Natural killer cell (primary cell): ENCODE measurements around the gene SLC12A4. TPM values are rescaled to one million over a fixed set of nuclear protein-coding genes. Genes with fewer than 3 reads are reported as not detected.
"Not testable (repeated sequence)": the region's sequence is repeated elsewhere in the genome, so short reads cannot be mapped to it uniquely, and the experiment has no call there.

ENCODE experiments used
- ATAC-seq, 3 donors: fragments of 150-1000 bp in 2 of 3; fragments of 200-7000 bp in 1 of 3; cut with Tn5 transposase; 1 replicate in 1 of 3; 2 replicates in 2 of 3; pipeline ENCODE4 v1.10.0; 2021; ENCODE audit warnings: mild to moderate bottlenecking in 2 of 3, moderate library complexity in 2 of 3
- DNase-seq, 2 donors: peaks; one replicate each; pipeline versions ENCODE4 v3.0.0 to v3.0.0-alpha.2; 2013 to 2021; ENCODE audit warnings: mixed read lengths in 1 of 2
- H3K27ac ChIP-seq: one replicate; pipeline ENCODE4 v1.5.1; 2013; ENCODE audit warnings: mild to moderate bottlenecking, low read length
- H3K27me3 ChIP-seq: one replicate; pipeline ENCODE4 v1.6.1; 2013; ENCODE audit warnings: low read length; ENCODE audit not compliant: control insufficient read depth, insufficient read depth
- H3K36me3 ChIP-seq: one replicate; pipeline ENCODE4 v1.6.1; 2013; ENCODE audit warnings: low read length; ENCODE audit not compliant: control insufficient read depth, insufficient read depth
- H3K4me1 ChIP-seq: one replicate; pipeline ENCODE4 v1.6.1; 2013; ENCODE audit warnings: low read length; ENCODE audit not compliant: control insufficient read depth, insufficient read depth
- H3K4me3 ChIP-seq: one replicate; pipeline ENCODE4 v1.5.1; 2013; ENCODE audit warnings: low read length
- H3K9me3 ChIP-seq: one replicate; pipeline ENCODE4 v1.6.1; 2013; ENCODE audit warnings: low read length; ENCODE audit not compliant: control insufficient read depth, insufficient read depth
- H3K27ac Mint-ChIP-seq, 2 donors: one replicate each; pipeline ENCODE4 v1.8.0; 2022; ENCODE audit warnings: mild to moderate bottlenecking in 2 of 2, mixed read lengths in 2 of 2, moderate library complexity in 1 of 2
- H3K27me3 Mint-ChIP-seq, 2 donors: one replicate each; pipeline ENCODE4 v1.8.0; 2022; ENCODE audit warnings: low read depth in 2 of 2, mixed read lengths in 2 of 2
- H3K36me3 Mint-ChIP-seq: one replicate; pipeline ENCODE4 v1.8.0; 2022; ENCODE audit warnings: mixed read lengths
- H3K4me1 Mint-ChIP-seq, 2 donors: one replicate each; pipeline ENCODE4 v1.8.0; 2022; ENCODE audit warnings: mixed read lengths in 2 of 2
- H3K4me3 Mint-ChIP-seq: one replicate; pipeline ENCODE4 v1.8.0; 2022; ENCODE audit warnings: mild to moderate bottlenecking, moderate library complexity, mixed read lengths
- H3K9me3 Mint-ChIP-seq, 2 donors: one replicate each; pipeline ENCODE4 v1.8.0; 2022; ENCODE audit warnings: mixed read lengths in 2 of 2
- WGBS: methylation state at CpG from one replicate; pipeline ENCODE4 v1.1.7; 2013; ENCODE audit warnings: missing lambda C conversion rate; ENCODE audit not compliant: insufficient coverage; 5-methylcytosine and 5-hydroxymethylcytosine counted together
- intact Hi-C: fragments of 100-400 bp; cut with micrococcal nuclease; formaldehyde crosslinking; loops from one replicate; pipeline ENCODE4 v1.14.2; 2022
- total RNA-seq, 4 donors: library from RNA; stranded (reverse); fragments of 120-200 nt in 1 of 4; gene quantifications; one replicate each; pipeline versions ENCODE4 v1.2.3 to v1.2.4, GENCODE V29; 2013 to 2022
- TF ChIP-seq, protein P1 (sequence below): fragments of 200-600 bp; IDR thresholded peaks from one replicate; pipeline ENCODE4 v1.8.0; 2022; ENCODE audit warnings: antibody characterized with exemption

Gene SLC12A4
- total RNA-seq, 3 donors from 2014 or later (not counting 1 experiment from before 2014, with no cell fraction given) = 30.0 to 47.0 (median 30.5) TPM

DNA sequence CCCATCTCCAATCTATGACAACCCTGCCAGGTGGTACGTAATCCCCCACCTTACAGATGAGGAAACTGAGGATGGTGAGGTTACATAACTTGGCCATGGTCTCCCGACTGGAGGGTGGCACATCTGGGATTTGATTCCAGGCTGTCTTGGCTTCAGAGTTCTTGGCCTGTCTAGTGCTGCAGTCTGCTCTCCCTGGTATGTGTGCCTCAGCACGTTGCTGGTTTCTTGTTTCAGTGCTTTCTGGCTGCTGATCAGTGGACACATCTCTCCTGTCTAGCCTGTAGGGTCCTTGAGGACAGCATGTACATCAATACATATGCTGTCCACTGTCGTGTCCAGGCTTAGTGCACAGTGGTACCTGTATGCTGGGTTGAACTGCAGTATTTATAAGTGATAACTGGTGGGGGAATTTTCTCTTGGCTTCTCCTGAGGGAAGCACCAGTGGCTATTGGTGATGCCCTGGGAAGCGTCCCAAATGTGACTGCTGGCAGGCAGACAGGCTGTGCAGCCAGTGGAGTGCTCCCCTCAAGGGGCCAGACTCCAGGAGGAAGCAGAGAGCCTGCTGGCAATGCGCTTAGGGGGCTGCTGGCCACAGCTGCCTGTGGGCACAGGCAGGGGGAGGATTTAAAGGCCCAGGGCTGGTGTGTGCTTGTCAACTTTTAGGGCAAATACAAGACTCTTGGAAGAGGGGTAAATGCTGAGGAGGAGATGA lies 51.1 kb downstream of the SLC12A4 start:
- H3K9me3 ChIP-seq = no peaks in the 10 kb centered on the region
- Mint-ChIP-seq H3K9me3 (no peaks in the 10 kb centered on the region), H3K4me1 (peaks cover 22 to 30% of the 10 kb centered on the region in 2 donors), H3K27me3 (no peaks in the 10 kb centered on the region), H3K27ac (peak overlapping the region in 1 of 2 donors; percentile 60), H3K36me3 (no peaks in the 10 kb centered on the region), H3K4me3 (no peak overlapping the region)
- no peak overlapping the region for H3K27ac ChIP-seq
- 92% methylated on average over 6 of the region's 6 CpGs for WGBS
- ATAC-seq (no peak), DNase-seq (no peak)
- TF ChIP-seq, protein P1, sequence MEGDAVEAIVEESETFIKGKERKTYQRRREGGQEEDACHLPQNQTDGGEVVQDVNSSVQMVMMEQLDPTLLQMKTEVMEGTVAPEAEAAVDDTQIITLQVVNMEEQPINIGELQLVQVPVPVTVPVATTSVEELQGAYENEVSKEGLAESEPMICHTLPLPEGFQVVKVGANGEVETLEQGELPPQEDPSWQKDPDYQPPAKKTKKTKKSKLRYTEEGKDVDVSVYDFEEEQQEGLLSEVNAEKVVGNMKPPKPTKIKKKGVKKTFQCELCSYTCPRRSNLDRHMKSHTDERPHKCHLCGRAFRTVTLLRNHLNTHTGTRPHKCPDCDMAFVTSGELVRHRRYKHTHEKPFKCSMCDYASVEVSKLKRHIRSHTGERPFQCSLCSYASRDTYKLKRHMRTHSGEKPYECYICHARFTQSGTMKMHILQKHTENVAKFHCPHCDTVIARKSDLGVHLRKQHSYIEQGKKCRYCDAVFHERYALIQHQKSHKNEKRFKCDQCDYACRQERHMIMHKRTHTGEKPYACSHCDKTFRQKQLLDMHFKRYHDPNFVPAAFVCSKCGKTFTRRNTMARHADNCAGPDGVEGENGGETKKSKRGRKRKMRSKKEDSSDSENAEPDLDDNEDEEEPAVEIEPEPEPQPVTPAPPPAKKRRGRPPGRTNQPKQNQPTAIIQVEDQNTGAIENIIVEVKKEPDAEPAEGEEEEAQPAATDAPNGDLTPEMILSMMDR = no peak
- H3K36me3 ChIP-seq = peaks cover 12% of the 10 kb centered on the region
- no peak overlapping the region for H3K4me3 ChIP-seq
- intact Hi-C loops = no loop called here
- H3K27me3 ChIP-seq = no peaks in the 10 kb centered on the region
- no peaks in the 10 kb centered on the region for H3K4me1 ChIP-seq

DNA sequence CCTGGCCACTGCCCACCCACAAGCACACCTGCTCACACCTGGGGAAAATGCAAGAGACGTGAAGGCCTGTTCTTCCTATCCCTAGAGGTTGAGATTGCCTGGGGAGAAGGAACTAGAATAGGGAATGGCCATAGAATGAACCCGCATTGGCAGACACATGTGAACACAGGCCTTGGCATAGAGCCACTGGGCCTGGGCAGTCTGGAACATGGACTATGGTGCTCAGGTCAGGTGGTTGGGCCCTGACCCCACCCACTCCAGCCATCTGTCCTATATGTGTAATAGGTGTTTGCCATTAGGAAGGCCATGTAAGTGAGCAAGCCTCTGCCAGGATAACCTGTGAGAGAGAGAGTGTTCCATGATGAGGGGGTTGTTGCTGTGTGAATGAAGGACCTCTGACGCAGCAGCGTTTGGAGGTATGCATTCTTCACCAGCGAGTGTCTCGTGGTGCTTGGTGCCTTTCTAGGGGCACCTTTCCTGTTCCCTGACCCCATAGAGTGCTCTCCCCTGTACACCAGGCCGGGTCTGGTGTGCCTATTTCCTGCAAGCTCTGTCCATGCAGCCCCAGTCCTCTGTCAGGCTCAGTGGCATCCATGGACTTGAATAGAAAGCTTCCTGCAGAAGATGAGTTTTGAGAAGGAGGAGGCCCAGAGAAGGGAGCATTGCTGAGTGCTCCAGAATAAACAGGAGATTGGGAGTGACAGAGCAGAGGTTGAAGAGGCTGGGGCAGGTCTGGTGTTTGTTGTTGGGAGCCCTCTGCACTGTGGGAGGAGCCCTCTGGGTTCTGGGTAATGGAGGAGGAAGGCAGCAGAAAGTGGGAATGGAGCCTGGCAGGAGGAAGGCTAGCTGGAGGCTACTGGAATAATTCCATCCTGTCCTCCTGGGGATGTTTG lies 52.4 kb downstream of the SLC12A4 start:
- DNase-seq = no peak
- Mint-ChIP-seq H3K27ac (no peak overlapping the region), H3K27me3 (no peaks in the 10 kb centered on the region), H3K4me1 (peaks cover 26 to 34% of the 10 kb centered on the region in 2 donors), H3K9me3 (no peaks in the 10 kb centered on the region), H3K4me3 (no peak overlapping the region), H3K36me3 (no peaks in the 10 kb centered on the region)
- Histone ChIP-seq H3K27me3 (no peaks in the 10 kb centered on the region), H3K4me3 (no peak overlapping the region), H3K9me3 (no peaks in the 10 kb centered on the region), H3K36me3 (peaks cover 13% of the 10 kb centered on the region), H3K4me1 (no peaks in the 10 kb centered on the region), H3K27ac (no peak overlapping the region)
- 91% methylated on average over 7 of the region's 7 CpGs for WGBS
- intact Hi-C loops = no loop called here
- TF ChIP-seq, protein P1 = no peak
- ATAC-seq = no peak

DNA sequence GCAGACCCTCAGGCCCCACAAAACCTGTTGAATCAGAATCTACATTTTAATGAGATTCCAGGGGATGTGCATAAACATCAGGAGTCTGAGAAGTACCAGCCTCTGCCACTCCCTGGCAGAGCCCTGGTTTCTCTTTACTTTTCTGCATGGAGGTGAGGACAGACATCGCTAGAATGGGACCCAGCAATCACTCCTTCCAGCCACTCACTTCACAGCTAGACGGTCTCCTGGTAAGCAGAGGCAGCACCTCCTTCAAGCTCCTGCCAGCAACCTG lies 53.0 kb downstream of the SLC12A4 start:
- H3K4me1 ChIP-seq, H3K9me3 ChIP-seq, ATAC-seq, H3K27ac Mint-ChIP-seq, H3K27ac ChIP-seq, H3K27me3 ChIP-seq, H3K27me3 Mint-ChIP-seq, H3K4me3 Mint-ChIP-seq, H3K36me3 Mint-ChIP-seq, H3K9me3 Mint-ChIP-seq, DNase-seq, intact Hi-C loops, H3K4me3 ChIP-seq: not testable (repeated sequence)
- H3K4me1 Mint-ChIP-seq = peaks cover 26 to 30% of the 10 kb centered on the region in 2 donors
- WGBS = no CpG with 5 or more reads among the region's 2 CpGs
- H3K36me3 ChIP-seq = peaks cover 12% of the 10 kb centered on the region

DNA sequence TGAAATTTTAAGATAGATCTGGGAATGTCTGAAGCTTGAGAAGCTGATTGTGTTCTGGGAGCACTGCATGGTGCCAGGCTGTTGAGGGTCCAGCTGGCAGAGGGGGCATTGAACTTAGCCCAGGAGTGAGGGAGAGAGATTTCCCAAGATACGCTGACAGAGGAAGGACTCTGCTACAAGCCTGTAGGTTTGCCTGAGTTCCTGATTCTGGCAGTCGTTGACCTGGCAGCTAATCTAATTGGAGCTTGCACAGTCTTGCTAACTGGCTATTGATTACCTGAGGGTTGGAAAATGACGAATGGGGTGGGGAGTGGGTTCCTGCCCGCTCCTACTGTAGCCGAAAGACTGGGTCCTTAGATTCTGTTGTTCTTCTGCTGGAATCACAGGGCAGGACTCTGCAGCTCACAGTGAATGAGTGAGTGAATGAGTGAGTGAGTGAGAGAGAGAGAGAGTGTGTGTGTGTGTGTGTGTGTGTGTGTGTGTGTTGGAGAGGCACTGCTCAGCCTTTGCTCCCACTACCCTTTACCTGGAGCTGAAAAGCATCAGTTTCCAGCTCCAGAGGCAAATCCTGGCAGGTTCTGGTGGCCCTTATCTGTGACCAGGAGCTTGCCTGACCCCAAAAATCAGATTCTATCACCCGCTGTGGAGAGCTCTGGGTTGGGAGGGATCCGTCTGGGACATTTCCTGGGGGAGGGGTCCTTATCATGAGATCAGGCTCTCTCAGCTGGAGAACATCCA lies 53.5 kb downstream of the SLC12A4 start:
- H3K4me3 Mint-ChIP-seq = no peak overlapping the region

More for the DNA sequence above, 53.5 kb downstream of the SLC12A4 start:
- H3K36me3 Mint-ChIP-seq = no peaks in the 10 kb centered on the region
- no peak overlapping the region for H3K4me3 ChIP-seq
- TF ChIP-seq, protein P1 = no peak
- DNase-seq (no peak), ATAC-seq (no peak)
- no peaks in the 10 kb centered on the region for H3K9me3 ChIP-seq
- no peaks in the 10 kb centered on the region for H3K4me1 ChIP-seq
- peaks cover 11% of the 10 kb centered on the region for H3K36me3 ChIP-seq
- H3K9me3 Mint-ChIP-seq = no peaks in the 10 kb centered on the region
- no peaks in the 10 kb centered on the region for H3K27me3 ChIP-seq
- no peak overlapping the region for H3K27ac Mint-ChIP-seq
- 94% methylated on average over 7 of the region's 7 CpGs for WGBS
- H3K4me1 Mint-ChIP-seq = peaks cover 26 to 30% of the 10 kb centered on the region in 2 donors
- no peaks in the 10 kb centered on the region for H3K27me3 Mint-ChIP-seq
- no peak overlapping the region for H3K27ac ChIP-seq
- intact Hi-C loops = no loop called here
